Stimulated activated memory B cell treated with anti-CD40 and anti-IgM and Interleukin-4, amounts not matched to agents 10 μg/mL and 1 μg/mL and 100 μg/mL, for 72 hours (primary cell): ENCODE data around the gene EMC8.

Experiments used
- ATAC-seq: fragments of 150-1000 bp; cut with Tn5 transposase; 2 replicates; pipeline ENCODE4 v1.10.0; 2021
- H3K27ac Mint-ChIP-seq: one replicate; pipeline ENCODE4 v1.8.0; 2022; ENCODE audit warnings: mild to moderate bottlenecking, mixed read lengths
- H3K27me3 Mint-ChIP-seq: one replicate; pipeline ENCODE4 v1.8.0; 2022; ENCODE audit warnings: mixed read lengths
- H3K36me3 Mint-ChIP-seq: one replicate; pipeline ENCODE4 v1.8.0; 2022; ENCODE audit warnings: mixed read lengths
- H3K4me1 Mint-ChIP-seq: one replicate; pipeline ENCODE4 v1.8.0; 2022; ENCODE audit warnings: mixed read lengths
- H3K4me3 Mint-ChIP-seq: one replicate; pipeline ENCODE4 v1.8.0; 2022; ENCODE audit warnings: mild to moderate bottlenecking, moderate library complexity, mixed read lengths
- H3K9me3 Mint-ChIP-seq: one replicate; pipeline ENCODE4 v1.8.0; 2022; ENCODE audit warnings: mixed read lengths

EMC8 gene

GRCh38 chr16:85799497-85800320 is at the start of gene EMC8, which contains the start of gene COX4I1:
Gene EMC8, minus strand, starts transcription at chr16:85799544. Its CDS starts 249 bp downstream, at chr16:85799295.
Gene COX4I1, plus strand, starts transcription at chr16:85799695. Its CDS starts 1,511 bp downstream, at chr16:85801206.
- no peaks in the 10 kb centered on the region for H3K9me3 Mint-ChIP-seq
- H3K36me3 Mint-ChIP-seq: peaks cover 51% of the 10 kb centered on the region
- ATAC-seq: peak; percentile 97
- H3K27ac Mint-ChIP-seq: peak within 1 kb of the TSS; percentile 97
- no peaks in the 10 kb centered on the region for H3K27me3 Mint-ChIP-seq
- H3K4me3 Mint-ChIP-seq: peak within 1 kb of the TSS; percentile 94
- H3K4me1 Mint-ChIP-seq: peaks cover 62% of the 10 kb centered on the region

GRCh38 chr16:85848986-85849385 is 49.6 kb upstream of the EMC8 start:
- Mint-ChIP-seq H3K27me3 (peaks cover 25% of the 10 kb centered on the region), H3K27ac (no peak overlapping the region), H3K4me1 (peaks cover 59% of the 10 kb centered on the region), H3K36me3 (no peaks in the 10 kb centered on the region), H3K9me3 (no peaks in the 10 kb centered on the region), H3K4me3 (no peak overlapping the region)
- no peak for ATAC-seq

- no peak for ATAC-seq
- no peaks in the 10 kb centered on the region for H3K9me3 Mint-ChIP-seq
- no peaks in the 10 kb centered on the region for H3K36me3 Mint-ChIP-seq
- H3K4me3 Mint-ChIP-seq: no peak overlapping the region
- H3K4me1 Mint-ChIP-seq: peaks cover 53% of the 10 kb centered on the region
- H3K27ac Mint-ChIP-seq: peak overlapping the region; percentile 20
- peaks cover 28% of the 10 kb centered on the region for H3K27me3 Mint-ChIP-seq
Observed at GRCh38 chr16:85847681-85848601, 48.6 kb upstream of the EMC8 start.

- peaks cover 28% of the 10 kb centered on the region for H3K27me3 Mint-ChIP-seq
- H3K36me3 Mint-ChIP-seq: no peaks in the 10 kb centered on the region
- H3K27ac Mint-ChIP-seq: peak overlapping the region; percentile 66
- H3K4me3 Mint-ChIP-seq: no peak overlapping the region
- peaks cover 51% of the 10 kb centered on the region for H3K4me1 Mint-ChIP-seq
- no peak for ATAC-seq
- no peaks in the 10 kb centered on the region for H3K9me3 Mint-ChIP-seq
Observed at GRCh38 chr16:85847036-85847435, 47.7 kb upstream of the EMC8 start.

DNA sequence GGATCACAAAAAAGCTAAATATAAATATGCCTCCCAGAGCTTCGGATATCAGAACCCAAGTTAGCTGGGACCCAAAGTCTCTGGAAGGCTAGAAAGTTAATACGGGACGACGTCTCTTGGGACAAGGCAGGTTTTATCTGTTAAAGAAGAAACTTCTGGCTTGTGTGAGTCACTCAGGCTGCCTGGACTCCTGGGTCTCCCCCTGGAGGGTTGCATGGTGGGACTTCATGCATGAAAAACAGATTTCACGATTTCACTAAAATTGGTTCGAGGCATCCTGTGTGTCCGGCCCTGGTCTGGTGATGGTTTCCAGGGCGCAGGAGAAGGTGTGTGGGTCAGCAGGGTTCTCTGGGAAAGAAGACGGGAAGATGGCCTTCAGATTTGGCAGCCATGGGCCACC is 47.1 kb upstream of the EMC8 start:
- H3K4me1 Mint-ChIP-seq: peaks cover 49% of the 10 kb centered on the region
- peak overlapping the region; percentile 66 for H3K27ac Mint-ChIP-seq
- ATAC-seq: peak; percentile 54
- H3K27me3 Mint-ChIP-seq: peaks cover 28% of the 10 kb centered on the region
- H3K9me3 Mint-ChIP-seq: no peaks in the 10 kb centered on the region
- peak overlapping the region; percentile 10 for H3K4me3 Mint-ChIP-seq
- H3K36me3 Mint-ChIP-seq: no peaks in the 10 kb centered on the region

DNA sequence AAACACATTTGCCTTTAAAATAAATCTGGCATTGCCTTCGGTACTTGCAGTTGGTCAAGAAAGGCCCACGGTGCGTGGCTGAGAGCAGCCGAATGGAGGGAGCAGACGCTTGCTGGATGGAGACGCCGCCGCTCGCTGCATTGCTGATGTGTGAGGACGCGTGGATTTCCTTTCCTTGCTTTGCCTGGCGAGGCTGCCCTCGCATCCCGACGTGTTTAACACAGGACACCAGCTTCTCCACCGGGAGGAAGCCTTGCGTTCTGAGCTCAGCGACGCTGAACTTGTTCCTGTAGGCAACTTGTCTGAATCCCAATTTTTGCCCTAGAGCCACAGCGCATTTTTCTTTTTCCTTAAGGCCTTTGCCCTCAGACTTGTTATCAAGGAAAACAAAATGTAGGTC is 45.9 kb upstream of the EMC8 start:
- no peak overlapping the region for H3K27ac Mint-ChIP-seq
- no peaks in the 10 kb centered on the region for H3K36me3 Mint-ChIP-seq
- ATAC-seq: no peak
- peaks cover 28% of the 10 kb centered on the region for H3K27me3 Mint-ChIP-seq
- H3K4me1 Mint-ChIP-seq: peaks cover 39% of the 10 kb centered on the region
- H3K4me3 Mint-ChIP-seq: no peak overlapping the region
- no peaks in the 10 kb centered on the region for H3K9me3 Mint-ChIP-seq

DNA sequence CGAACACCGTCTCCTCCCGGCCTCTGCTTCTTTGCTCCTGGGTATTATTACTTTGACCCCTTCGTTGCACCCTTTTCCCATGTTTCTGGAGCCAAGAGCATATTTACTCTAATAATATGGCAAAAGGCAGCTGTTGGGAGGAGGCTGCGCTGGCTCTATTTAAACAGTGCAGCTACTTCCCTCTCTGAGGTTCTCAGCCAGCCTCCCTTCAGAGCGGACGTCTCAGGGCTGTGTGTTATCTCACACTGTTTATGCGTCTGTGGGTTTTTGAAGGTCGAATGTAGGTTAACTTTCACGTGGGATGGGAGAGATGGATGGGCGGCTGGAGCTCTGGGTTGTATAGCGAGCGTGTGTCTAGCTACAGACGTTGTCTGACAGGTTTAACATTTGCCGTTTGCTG is 45.4 kb upstream of the EMC8 start:
- H3K9me3 Mint-ChIP-seq: no peaks in the 10 kb centered on the region
- no peak overlapping the region for H3K4me3 Mint-ChIP-seq
- H3K36me3 Mint-ChIP-seq: no peaks in the 10 kb centered on the region
- H3K27me3 Mint-ChIP-seq: peaks cover 28% of the 10 kb centered on the region
- peak overlapping the region; percentile 20 for H3K27ac Mint-ChIP-seq
- ATAC-seq: peak; percentile 70
- peaks cover 44% of the 10 kb centered on the region for H3K4me1 Mint-ChIP-seq

- Mint-ChIP-seq H3K36me3 (no peaks in the 10 kb centered on the region), H3K27ac (peak overlapping the region; percentile 20), H3K4me1 (peaks cover 50% of the 10 kb centered on the region), H3K4me3 (no peak overlapping the region), H3K9me3 (no peaks in the 10 kb centered on the region), H3K27me3 (peaks cover 28% of the 10 kb centered on the region)
- no peak for ATAC-seq
Observed at GRCh38 chr16:85844169-85844481, 44.8 kb upstream of the EMC8 start.

DNA sequence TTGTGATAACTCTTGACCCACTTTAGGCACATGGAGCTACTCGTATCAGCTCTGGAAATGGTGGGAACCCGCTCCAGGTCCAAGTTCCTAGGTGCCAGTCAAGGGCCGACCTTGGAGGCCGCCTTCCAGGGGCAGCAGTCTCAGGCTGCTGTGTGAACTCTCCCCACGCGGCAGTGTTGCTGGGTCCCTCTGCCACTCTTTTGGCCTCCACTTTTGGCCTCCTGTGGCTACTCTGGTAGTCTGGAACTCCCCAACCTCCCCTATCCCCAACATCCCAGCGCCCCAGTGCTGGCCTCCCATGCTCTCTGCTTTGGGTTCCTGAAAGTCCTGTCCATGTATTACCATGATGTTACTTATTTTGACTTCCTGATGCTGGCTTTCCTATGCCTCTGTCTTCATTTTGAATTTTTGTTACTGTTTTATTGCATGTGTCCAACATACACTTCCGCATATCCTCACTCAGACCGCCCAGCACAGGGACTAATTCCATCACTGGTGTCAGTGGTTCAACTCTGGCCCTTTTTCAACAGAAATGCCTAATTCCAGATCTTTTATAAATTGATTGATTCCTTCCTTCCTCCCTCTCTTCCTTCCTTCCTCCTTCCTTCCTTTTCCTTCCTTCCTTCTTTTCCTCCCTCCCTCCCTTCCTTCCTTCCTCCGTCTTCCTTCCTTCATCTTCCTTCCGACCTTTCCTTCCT is 44.3 kb upstream of the EMC8 start:
- H3K27ac Mint-ChIP-seq: peak overlapping the region; percentile 20
- no peak overlapping the region for H3K4me3 Mint-ChIP-seq
- no peaks in the 10 kb centered on the region for H3K36me3 Mint-ChIP-seq
- no peak for ATAC-seq
- H3K27me3 Mint-ChIP-seq: peaks cover 28% of the 10 kb centered on the region
- H3K4me1 Mint-ChIP-seq: peaks cover 55% of the 10 kb centered on the region
- H3K9me3 Mint-ChIP-seq: no peaks in the 10 kb centered on the region

GRCh38 chr16:85842848-85843247 is 43.5 kb upstream of the EMC8 start:
- no peak for ATAC-seq
- H3K27ac Mint-ChIP-seq: no peak overlapping the region
- H3K27me3 Mint-ChIP-seq: peaks cover 28% of the 10 kb centered on the region
- H3K36me3 Mint-ChIP-seq: no peaks in the 10 kb centered on the region
- H3K9me3 Mint-ChIP-seq: no peaks in the 10 kb centered on the region
- H3K4me3 Mint-ChIP-seq: no peak overlapping the region
- peaks cover 56% of the 10 kb centered on the region for H3K4me1 Mint-ChIP-seq

DNA sequence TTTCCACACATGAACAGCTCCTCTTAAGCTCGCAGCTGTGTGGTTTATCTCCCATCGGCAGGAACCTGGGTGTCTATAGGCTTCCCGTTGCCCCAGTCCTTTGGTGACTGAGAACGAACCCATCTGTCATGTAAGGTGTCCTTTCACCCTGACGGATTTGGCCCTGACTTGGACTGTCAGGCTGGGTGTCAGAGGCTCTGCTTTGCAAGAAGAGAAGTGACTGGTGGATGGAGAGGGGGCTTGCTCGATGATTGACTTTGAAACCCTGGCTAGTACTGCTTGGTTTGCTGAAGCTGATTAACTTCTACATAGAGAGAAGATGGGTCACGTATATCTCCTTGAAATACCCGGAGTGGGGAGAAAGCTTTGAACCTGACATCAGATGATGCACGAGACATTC is 43.1 kb upstream of the EMC8 start:
- H3K27me3 Mint-ChIP-seq: peaks cover 28% of the 10 kb centered on the region
- peaks cover 51% of the 10 kb centered on the region for H3K4me1 Mint-ChIP-seq
- no peaks in the 10 kb centered on the region for H3K36me3 Mint-ChIP-seq
- H3K9me3 Mint-ChIP-seq: no peaks in the 10 kb centered on the region
- ATAC-seq: no peak
- H3K4me3 Mint-ChIP-seq: no peak overlapping the region
- no peak overlapping the region for H3K27ac Mint-ChIP-seq

DNA sequence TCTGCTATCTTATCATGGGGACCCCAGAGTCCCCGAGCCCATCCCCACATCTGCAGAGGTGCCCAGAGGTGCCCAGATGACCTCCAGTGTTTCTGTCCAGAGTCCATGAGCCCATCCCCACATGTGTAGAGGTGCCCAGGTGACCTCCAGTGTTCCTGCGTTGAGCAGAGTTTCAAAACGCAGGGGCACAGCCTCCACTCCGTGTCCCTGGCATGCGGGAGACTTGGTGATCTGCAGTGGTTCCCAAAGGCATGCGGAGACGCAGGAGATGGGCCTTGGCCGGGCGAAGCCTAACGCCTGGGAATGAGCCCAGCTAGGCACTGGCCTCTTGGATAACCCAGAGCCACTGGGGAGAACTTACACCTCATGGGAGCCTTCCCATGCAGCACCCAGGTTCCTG is 41.5 kb upstream of the EMC8 start:
- ATAC-seq: no peak
- Mint-ChIP-seq H3K36me3 (no peaks in the 10 kb centered on the region), H3K27ac (no peak overlapping the region), H3K27me3 (peaks cover 22% of the 10 kb centered on the region), H3K9me3 (no peaks in the 10 kb centered on the region), H3K4me3 (no peak overlapping the region), H3K4me1 (peaks cover 37% of the 10 kb centered on the region)

- ATAC-seq: no peak
- H3K36me3 Mint-ChIP-seq: no peaks in the 10 kb centered on the region
- H3K4me3 Mint-ChIP-seq: no peak overlapping the region
- no peak overlapping the region for H3K27ac Mint-ChIP-seq
- H3K27me3 Mint-ChIP-seq: peaks cover 22% of the 10 kb centered on the region
- no peaks in the 10 kb centered on the region for H3K9me3 Mint-ChIP-seq
- peaks cover 38% of the 10 kb centered on the region for H3K4me1 Mint-ChIP-seq
Observed at GRCh38 chr16:85840395-85840794, 41.1 kb upstream of the EMC8 start.

GRCh38 chr16:85839681-85840240 is 40.4 kb upstream of the EMC8 start:
- peak; percentile 49 for ATAC-seq
- Mint-ChIP-seq H3K36me3 (no peaks in the 10 kb centered on the region), H3K27me3 (peaks cover 16% of the 10 kb centered on the region), H3K27ac (no peak overlapping the region), H3K4me1 (peaks cover 38% of the 10 kb centered on the region), H3K9me3 (no peaks in the 10 kb centered on the region), H3K4me3 (no peak overlapping the region)
